H9 (cell line): ENCODE results near the gene HMBS. TPM values are rescaled to one million over a fixed set of nuclear protein-coding genes. Genes with fewer than 3 reads are reported as not detected.

ENCODE experiments used
- DNase-seq: peaks from one replicate; pipeline ENCODE4 v3.0.0-alpha.2; 2017
- H2AFZ ChIP-seq: one replicate; pipeline ENCODE4 v1.6.1; 2013; ENCODE audit warnings: mild to moderate bottlenecking, low read length, control low read depth, moderate library complexity
- H2AK5ac ChIP-seq: 2 replicates; pipeline ENCODE4 v1.6.1; 2013; ENCODE audit warnings: low read length, control low read depth, mixed read lengths; ENCODE audit not compliant: insufficient read length
- H2BK120ac ChIP-seq: one replicate; pipeline ENCODE4 v1.6.1; 2013; ENCODE audit warnings: low read depth, mild to moderate bottlenecking, low read length, control low read depth, inconsistent platforms; ENCODE audit not compliant: poor library complexity, severe bottlenecking
- H2BK12ac ChIP-seq: 2 replicates; pipeline ENCODE4 v1.6.1; 2013; ENCODE audit warnings: low read length, control low read depth, mixed read lengths, low read depth; ENCODE audit not compliant: insufficient read length
- H2BK15ac ChIP-seq: 2 replicates; pipeline ENCODE4 v1.6.1; 2013; ENCODE audit warnings: low read depth, low read length, control low read depth
- H2BK20ac ChIP-seq: one replicate; pipeline ENCODE4 v1.6.1; 2013; ENCODE audit warnings: low read depth, mild to moderate bottlenecking, low read length, control low read depth, inconsistent platforms; ENCODE audit not compliant: poor library complexity, severe bottlenecking
- H2BK5ac ChIP-seq: 2 replicates; pipeline ENCODE4 v1.6.1; 2013; ENCODE audit warnings: low read length, control low read depth, mixed read lengths; ENCODE audit not compliant: insufficient read length
- H3K14ac ChIP-seq: 2 replicates; pipeline ENCODE4 v1.6.1; 2013; ENCODE audit warnings: low read length, control low read depth; ENCODE audit not compliant: insufficient read depth
- H3K18ac ChIP-seq: 2 replicates; pipeline ENCODE4 v1.6.1; 2013; ENCODE audit warnings: low read depth, mild to moderate bottlenecking, mixed read lengths, low read length, control low read depth; ENCODE audit not compliant: insufficient read length
- H3K23ac ChIP-seq: 2 replicates; pipeline ENCODE4 v1.6.1; 2013; ENCODE audit warnings: low read length, control low read depth, mixed read lengths, low read depth; ENCODE audit not compliant: insufficient read length
- H3K23me2 ChIP-seq: 2 replicates; pipeline ENCODE4 v1.6.1; 2013; ENCODE audit warnings: low read depth, mild to moderate bottlenecking, mixed read lengths, low read length, control low read depth; ENCODE audit not compliant: insufficient read length, poor library complexity, severe bottlenecking
- H3K27ac ChIP-seq: 2 replicates; pipeline ENCODE4 v1.5.1; 2013; ENCODE audit warnings: low read length, control low read depth, mixed read lengths, low read depth; ENCODE audit not compliant: insufficient read length
- H3K27me3 ChIP-seq: 2 replicates; pipeline ENCODE4 v1.6.1; 2013; ENCODE audit warnings: low read length, control low read depth, inconsistent platforms; ENCODE audit not compliant: insufficient read depth
- H3K4ac ChIP-seq: 2 replicates; pipeline ENCODE4 v1.6.1; 2013; ENCODE audit warnings: low read depth, mild to moderate bottlenecking, control low read depth, inconsistent platforms, low read length, moderate library complexity
- H3K4me1 ChIP-seq: 2 replicates; pipeline ENCODE4 v1.6.1; 2013; ENCODE audit warnings: low read length, control low read depth, inconsistent platforms; ENCODE audit not compliant: insufficient read depth
- H3K4me2 ChIP-seq: 2 replicates; pipeline ENCODE4 v1.6.1; 2013; ENCODE audit warnings: low read length, control low read depth, mixed read lengths; ENCODE audit not compliant: insufficient read length, insufficient read depth
- H3K56ac ChIP-seq: 2 replicates; pipeline ENCODE4 v1.6.1; 2013; ENCODE audit warnings: low read depth, mild to moderate bottlenecking, mixed read lengths, low read length, control low read depth; ENCODE audit not compliant: insufficient read length
- H3K79me1 ChIP-seq: 2 replicates; pipeline ENCODE4 v1.6.1; 2013; ENCODE audit warnings: low read depth, mild to moderate bottlenecking, moderate library complexity, low read length, control low read depth, inconsistent platforms; ENCODE audit not compliant: insufficient read depth, poor library complexity, severe bottlenecking
- H3K79me2 ChIP-seq: 2 replicates; pipeline ENCODE4 v1.6.1; 2013; ENCODE audit warnings: low read length, control low read depth, inconsistent platforms; ENCODE audit not compliant: insufficient read depth
- H3K9ac ChIP-seq: 2 replicates; pipeline ENCODE4 v1.6.1; 2013; ENCODE audit warnings: low read length, control low read depth, mixed read lengths; ENCODE audit not compliant: insufficient read length; ENCODE audit errors: extremely low read depth
- H3K9me3 ChIP-seq: one replicate; pipeline ENCODE4 v1.6.1; 2013; ENCODE audit warnings: low read depth, low read length, inconsistent platforms; ENCODE audit not compliant: control insufficient read depth
- H3T11ph ChIP-seq: one replicate; pipeline ENCODE4 v1.6.1; 2013; ENCODE audit warnings: mild to moderate bottlenecking, low read length, control low read depth, inconsistent platforms
- H4K20me1 ChIP-seq: one replicate; pipeline ENCODE4 v1.6.1; 2013; ENCODE audit not compliant: control insufficient read depth, insufficient read length, insufficient read depth
- H4K5ac ChIP-seq: 2 replicates; pipeline ENCODE4 v1.6.1; 2013; ENCODE audit warnings: low read depth, mild to moderate bottlenecking, mixed read lengths, low read length, control low read depth; ENCODE audit not compliant: insufficient read length
- H4K8ac ChIP-seq: replicated peaks from 2 replicates; pipeline ENCODE4 v1.6.1; 2013; ENCODE audit warnings: low read length, control low read depth, mixed read lengths, low read depth; ENCODE audit not compliant: insufficient read length
- H4K91ac ChIP-seq: 2 replicates; pipeline ENCODE4 v1.6.1; 2013; ENCODE audit warnings: low read depth, mild to moderate bottlenecking, moderate library complexity, mixed read lengths, low read length, control low read depth; ENCODE audit not compliant: insufficient read length
- H3K27ac Mint-ChIP-seq, 3 experiments: 2 replicates in 2 of 3; 3 replicates in 1 of 3; pipeline ENCODE4 v1.8.0; 2020 to 2021; ENCODE audit warnings: mixed read lengths in 3 of 3, mild to moderate bottlenecking in 1 of 3, moderate library complexity in 1 of 3
- H3K27me3 Mint-ChIP-seq: 2 replicates; pipeline ENCODE4 v1.8.0; 2021; ENCODE audit warnings: low read depth, mild to moderate bottlenecking, moderate library complexity, mixed read lengths
- H3K36me3 Mint-ChIP-seq, 3 experiments: 2 replicates in 2 of 3; 3 replicates in 1 of 3; pipeline ENCODE4 v1.8.0; 2020 to 2021; ENCODE audit warnings: low read depth in 3 of 3, mixed read lengths in 3 of 3; ENCODE audit not compliant: insufficient read depth in 1 of 3
- H3K4me1 Mint-ChIP-seq, 2 experiments: 2 replicates each; pipeline ENCODE4 v1.8.0; 2020; ENCODE audit warnings: mixed read lengths in 2 of 2
- H3K4me3 Mint-ChIP-seq, 2 experiments: 2 replicates in 1 of 2; 3 replicates in 1 of 2; pipeline ENCODE4 v1.8.0; 2020 to 2021; ENCODE audit warnings: mild to moderate bottlenecking in 2 of 2, mixed read lengths in 2 of 2, moderate library complexity in 1 of 2
- H3K9me3 Mint-ChIP-seq, 2 experiments: 2 replicates in 1 of 2; 3 replicates in 1 of 2; pipeline ENCODE4 v1.8.0; 2020; ENCODE audit warnings: mild to moderate bottlenecking in 2 of 2, mixed read lengths in 2 of 2, moderate library complexity in 1 of 2
- WGBS: extraction: QIAGEN DNeasy Blood & Tissue Kit; methylation state at CpG from one replicate; pipeline ENCODE4 v1.1.7; 2013; ENCODE audit warnings: missing lambda C conversion rate, low lambda C conversion rate, mixed read lengths; ENCODE audit not compliant: insufficient read length; ENCODE audit errors: extremely low coverage; 5-methylcytosine and 5-hydroxymethylcytosine counted together
- total RNA-seq: library from RNA; stranded (reverse); gene quantifications from 2 replicates; pipeline ENCODE4 v1.2.1, GENCODE V29; 2021
- TF ChIP-seq, protein P1 (sequence below): fragments of 200-600 bp; sonication (generic); conservative IDR thresholded peaks from 3 replicates; pipeline ENCODE4 v1.8.0; 2021; ENCODE audit warnings: antibody characterized with exemption, mild to moderate bottlenecking

HMBS gene
- total RNA-seq, 1 experiment from 2014 or later = 57.7 TPM

DNA sequence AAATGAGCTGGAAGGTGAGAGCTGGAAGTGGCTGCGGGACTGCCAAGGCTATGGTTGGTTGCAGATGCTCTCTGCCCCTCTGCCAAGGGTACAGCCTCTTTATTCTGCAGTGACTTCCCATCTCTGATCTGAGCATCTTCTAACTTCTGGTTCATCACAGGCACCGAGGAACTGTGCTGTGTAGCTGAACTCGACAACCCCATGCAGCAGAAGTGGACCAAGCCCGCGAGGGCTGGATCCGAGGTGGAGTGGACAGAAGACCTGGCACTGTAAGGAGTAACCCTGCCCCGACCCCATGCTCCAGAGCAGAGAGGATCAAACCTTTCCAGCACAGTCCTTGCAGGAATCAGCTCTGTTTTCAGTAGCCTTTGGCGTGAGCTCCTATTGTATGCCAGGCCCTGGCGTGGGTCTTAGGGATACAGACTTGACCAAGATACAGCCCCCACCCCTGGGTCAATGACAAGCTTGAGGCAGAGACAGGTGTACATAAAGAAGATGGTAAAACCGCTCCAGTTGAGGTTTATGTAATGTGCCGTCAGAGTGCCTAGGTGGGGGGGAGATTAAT is 26.8 kb downstream of the HMBS start:
- Histone ChIP-seq H3K4ac (no peak overlapping the region), H3K27ac (no peak overlapping the region), H3K14ac (no peak overlapping the region), H2BK120ac (no peak overlapping the region), H2AK5ac (no peak overlapping the region), H2BK12ac (no peak overlapping the region), H3K23me2 (peaks cover 10% of the 10 kb centered on the region), H4K5ac (no peak overlapping the region), H3K79me1 (no peaks in the 10 kb centered on the region), H4K91ac (no peak overlapping the region), H3K4me2 (no peak overlapping the region), H2BK20ac (no peak overlapping the region), H3K56ac (no peak overlapping the region), H3K79me2 (no peaks in the 10 kb centered on the region), H3T11ph (no peak overlapping the region), H3K18ac (no peak overlapping the region), H3K9me3 (no peaks in the 10 kb centered on the region), H2BK15ac (no peak overlapping the region), H3K9ac (no peak overlapping the region), H4K8ac (no peak overlapping the region), H2AFZ (no peak overlapping the region), H3K4me1 (peaks cover 6% of the 10 kb centered on the region; the same call in 1 of the 2 replicates), H2BK5ac (no peak overlapping the region), H3K23ac (no peak overlapping the region), H3K27me3 (peaks cover 5% of the 10 kb centered on the region; the same call in 1 of the 2 replicates), H4K20me1 (no peaks in the 10 kb centered on the region)
- TF ChIP-seq, protein P1, sequence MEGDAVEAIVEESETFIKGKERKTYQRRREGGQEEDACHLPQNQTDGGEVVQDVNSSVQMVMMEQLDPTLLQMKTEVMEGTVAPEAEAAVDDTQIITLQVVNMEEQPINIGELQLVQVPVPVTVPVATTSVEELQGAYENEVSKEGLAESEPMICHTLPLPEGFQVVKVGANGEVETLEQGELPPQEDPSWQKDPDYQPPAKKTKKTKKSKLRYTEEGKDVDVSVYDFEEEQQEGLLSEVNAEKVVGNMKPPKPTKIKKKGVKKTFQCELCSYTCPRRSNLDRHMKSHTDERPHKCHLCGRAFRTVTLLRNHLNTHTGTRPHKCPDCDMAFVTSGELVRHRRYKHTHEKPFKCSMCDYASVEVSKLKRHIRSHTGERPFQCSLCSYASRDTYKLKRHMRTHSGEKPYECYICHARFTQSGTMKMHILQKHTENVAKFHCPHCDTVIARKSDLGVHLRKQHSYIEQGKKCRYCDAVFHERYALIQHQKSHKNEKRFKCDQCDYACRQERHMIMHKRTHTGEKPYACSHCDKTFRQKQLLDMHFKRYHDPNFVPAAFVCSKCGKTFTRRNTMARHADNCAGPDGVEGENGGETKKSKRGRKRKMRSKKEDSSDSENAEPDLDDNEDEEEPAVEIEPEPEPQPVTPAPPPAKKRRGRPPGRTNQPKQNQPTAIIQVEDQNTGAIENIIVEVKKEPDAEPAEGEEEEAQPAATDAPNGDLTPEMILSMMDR = no peak
- no peaks in the 10 kb centered on the region; a peak in 2 of 7 replicates for H3K36me3 Mint-ChIP-seq
- H3K4me3 Mint-ChIP-seq = no peak overlapping the region
- no peak overlapping the region for H3K27ac Mint-ChIP-seq
- no peaks in the 10 kb centered on the region; a peak in 1 of 5 replicates for H3K9me3 Mint-ChIP-seq
- H3K4me1 Mint-ChIP-seq = peaks cover 22 to 33% of the 10 kb centered on the region in 2 experiments
- no peak for DNase-seq
- peaks cover 12% of the 10 kb centered on the region for H3K27me3 Mint-ChIP-seq
- WGBS = no CpG with 5 or more reads among the region's 11 CpGs
